ENCODE data around the gene THSD4. TPM values are rescaled to one million over a fixed set of nuclear protein-coding genes. Genes with fewer than 3 reads are reported as not detected.

THSD4 gene
- total RNA-seq, 4 donors from 2014 or later: 2.7 to 49.2 (median 15.8) TPM

DNA sequence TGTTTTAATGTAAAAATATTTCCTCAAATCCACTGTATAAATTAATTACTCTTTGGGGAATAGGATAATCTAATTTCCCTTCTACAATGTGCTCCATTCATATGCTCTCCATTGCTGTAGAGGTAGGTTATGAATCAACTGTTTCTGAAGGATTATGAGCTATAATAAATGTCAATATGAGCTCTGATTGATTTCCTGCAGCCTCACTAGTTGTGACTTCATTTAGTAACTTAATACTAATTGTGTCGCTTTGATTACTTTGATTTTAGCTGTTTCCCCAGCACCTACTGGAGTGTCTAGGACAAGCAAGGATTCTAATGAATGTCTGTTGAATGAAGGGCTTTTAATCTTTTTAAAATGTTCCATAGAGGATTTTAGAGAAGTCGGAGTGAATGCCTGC, 458.3 kb downstream of the THSD4 start:
- no peak for ATAC-seq (ENCODE audit: low FRiP score)
- DNase-seq (ENCODE audit: low spot score): no peak
- TF ChIP-seq, protein P1, sequence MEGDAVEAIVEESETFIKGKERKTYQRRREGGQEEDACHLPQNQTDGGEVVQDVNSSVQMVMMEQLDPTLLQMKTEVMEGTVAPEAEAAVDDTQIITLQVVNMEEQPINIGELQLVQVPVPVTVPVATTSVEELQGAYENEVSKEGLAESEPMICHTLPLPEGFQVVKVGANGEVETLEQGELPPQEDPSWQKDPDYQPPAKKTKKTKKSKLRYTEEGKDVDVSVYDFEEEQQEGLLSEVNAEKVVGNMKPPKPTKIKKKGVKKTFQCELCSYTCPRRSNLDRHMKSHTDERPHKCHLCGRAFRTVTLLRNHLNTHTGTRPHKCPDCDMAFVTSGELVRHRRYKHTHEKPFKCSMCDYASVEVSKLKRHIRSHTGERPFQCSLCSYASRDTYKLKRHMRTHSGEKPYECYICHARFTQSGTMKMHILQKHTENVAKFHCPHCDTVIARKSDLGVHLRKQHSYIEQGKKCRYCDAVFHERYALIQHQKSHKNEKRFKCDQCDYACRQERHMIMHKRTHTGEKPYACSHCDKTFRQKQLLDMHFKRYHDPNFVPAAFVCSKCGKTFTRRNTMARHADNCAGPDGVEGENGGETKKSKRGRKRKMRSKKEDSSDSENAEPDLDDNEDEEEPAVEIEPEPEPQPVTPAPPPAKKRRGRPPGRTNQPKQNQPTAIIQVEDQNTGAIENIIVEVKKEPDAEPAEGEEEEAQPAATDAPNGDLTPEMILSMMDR (IDR thresholded peaks at IDR 0.05): no peak

DNA sequence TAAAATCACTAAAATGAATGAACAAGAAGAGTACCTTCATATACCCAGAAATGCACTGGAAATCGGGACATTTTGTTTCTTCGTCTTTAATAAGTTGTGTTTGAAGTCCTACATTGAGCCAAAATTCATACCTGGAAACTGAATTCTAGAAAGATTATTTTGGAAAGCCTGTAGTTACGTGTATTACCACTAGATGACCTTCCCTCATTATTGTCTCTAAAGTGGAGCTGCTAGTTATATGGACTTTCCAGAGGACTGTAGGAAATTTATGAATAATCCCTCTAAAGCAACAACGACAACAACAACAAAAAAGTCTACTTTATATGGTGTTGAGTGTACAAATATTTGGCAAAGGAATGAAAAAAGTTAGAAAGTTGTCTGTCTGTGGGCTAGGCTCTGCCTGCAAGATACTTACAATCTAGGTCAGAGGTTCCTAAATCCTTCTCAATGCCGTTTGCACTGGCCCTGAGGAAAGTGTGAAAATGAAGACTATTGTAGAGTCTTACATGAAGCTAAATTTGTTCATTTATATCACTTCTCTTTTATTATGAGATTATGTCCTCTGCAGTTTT, 460.3 kb downstream of the THSD4 start:
- TF ChIP-seq, protein P1 (IDR thresholded peaks at IDR 0.05): no peak
- DNase-seq (ENCODE audit: low spot score) (no peak), ATAC-seq (ENCODE audit: low FRiP score) (no peak)

DNA sequence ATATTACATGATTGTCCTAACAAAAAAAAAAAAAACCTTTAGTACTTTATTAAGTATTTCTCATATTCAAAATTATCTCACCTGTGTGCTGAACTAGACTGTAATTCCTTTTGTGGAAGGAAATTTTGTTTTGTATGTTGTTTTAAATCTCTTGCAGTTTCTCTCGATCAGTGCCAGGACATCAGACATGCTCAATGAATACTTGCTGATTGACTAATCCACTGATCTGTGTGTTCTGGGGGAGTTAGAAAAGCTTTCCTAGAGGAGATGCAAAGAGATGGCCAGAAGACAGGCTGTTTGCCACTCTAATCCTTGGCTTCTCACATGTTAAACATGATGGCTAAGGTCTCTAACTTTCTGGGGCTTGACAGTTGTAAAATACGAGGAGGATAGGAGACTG, 461.8 kb downstream of the THSD4 start:
- ATAC-seq (ENCODE audit: low FRiP score) (no peak), DNase-seq (ENCODE audit: low spot score) (no peak)
- TF ChIP-seq, protein P1 (IDR thresholded peaks at IDR 0.05): no peak

DNA sequence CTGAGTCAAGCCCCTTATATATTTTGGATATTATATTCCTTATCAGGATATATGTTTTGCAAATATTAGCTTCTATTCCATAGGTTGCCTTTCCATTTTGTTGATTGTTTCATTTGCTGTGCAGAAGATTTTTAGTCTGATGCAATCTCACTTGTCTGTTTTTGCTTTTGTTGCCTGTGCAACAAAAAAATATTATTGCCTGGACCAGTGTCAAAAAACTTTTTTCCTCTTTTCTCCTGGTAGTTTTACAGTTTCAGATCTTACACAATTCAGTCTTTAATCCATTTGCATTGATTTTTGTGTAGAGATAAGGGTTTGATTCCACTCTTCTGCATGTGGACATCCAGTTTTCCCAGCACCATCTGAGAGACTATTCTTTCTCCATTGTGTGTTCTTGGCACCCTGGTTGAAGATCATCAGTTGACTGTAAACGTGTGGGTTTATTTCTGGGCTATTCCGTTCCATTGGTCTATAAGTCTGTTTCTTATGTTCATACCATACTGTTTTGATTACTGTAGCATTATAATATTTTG, 466.2 kb downstream of the THSD4 start:
- ATAC-seq (ENCODE audit: low FRiP score) (no peak), DNase-seq (ENCODE audit: low spot score) (no peak)
- TF ChIP-seq, protein P1 (IDR thresholded peaks at IDR 0.05): no peak

DNA sequence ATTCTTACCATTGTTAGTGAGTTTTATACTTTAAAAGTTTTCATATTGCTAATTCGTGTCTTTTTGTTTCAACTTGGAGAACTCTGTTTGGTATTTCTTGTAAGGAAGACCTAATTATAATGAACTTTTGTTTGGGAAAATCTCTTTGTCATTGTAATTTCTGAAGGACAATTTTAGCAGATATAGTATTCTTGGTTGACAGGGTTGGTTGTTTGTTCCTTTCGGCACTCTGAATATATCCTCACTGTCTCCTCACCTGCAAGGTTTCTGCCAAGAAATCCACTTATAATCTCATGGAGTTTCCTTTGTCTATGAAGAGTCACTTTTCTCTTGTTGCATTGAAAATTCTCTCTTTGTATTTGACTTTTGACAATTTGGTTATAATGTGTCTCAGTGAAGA, 469.9 kb downstream of the THSD4 start:
- TF ChIP-seq, protein P1 (IDR thresholded peaks at IDR 0.05): no peak
- ATAC-seq (ENCODE audit: low FRiP score): no peak
- no peak for DNase-seq (ENCODE audit: low spot score)

DNA sequence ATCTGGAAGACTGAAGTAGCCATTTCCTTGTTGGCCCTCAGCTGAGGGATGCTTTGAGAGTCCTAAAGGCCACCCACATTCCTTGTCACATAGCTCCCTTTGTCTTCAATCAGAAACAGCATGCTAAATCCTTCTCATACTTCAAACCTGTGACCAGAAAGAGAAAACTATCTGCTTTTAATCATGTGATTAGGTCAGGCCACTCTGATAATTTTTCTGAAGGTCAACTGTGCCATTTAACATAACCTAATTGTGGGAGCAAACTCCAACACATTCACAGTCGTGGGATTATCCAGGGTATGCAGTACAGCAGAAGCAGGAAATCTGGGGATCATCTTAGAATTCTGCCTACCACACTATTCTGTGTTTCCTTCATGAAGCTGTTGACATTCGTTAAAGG, 471.2 kb downstream of the THSD4 start:
- ATAC-seq (ENCODE audit: low FRiP score) (no peak), DNase-seq (ENCODE audit: low spot score) (no peak)
- TF ChIP-seq, protein P1 (IDR thresholded peaks at IDR 0.05): no peak

DNA sequence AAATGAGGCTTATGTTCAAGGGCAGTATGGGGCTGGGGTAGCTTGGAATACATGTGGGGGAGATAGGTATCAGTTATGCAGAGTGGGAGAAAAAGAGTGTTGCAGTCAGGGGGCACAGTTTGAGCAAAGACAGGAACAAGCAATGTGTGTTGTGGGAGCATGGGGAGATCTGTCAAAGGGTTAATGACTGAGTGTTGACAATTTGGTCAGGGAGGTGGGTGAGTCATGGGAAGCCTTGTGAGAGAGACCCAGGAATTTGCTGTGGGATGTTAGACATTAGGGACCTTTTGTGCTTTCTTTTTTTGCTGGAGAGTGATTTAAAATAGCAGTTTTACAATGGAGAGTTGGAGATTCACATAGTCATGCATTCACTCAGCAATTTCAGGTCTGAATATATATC, 473.5 kb downstream of the THSD4 start:
- ATAC-seq (ENCODE audit: low FRiP score) (no peak), DNase-seq (ENCODE audit: low spot score) (no peak)
- TF ChIP-seq, protein P1 (IDR thresholded peaks at IDR 0.05): no peak
